ENCODE measurements around the gene ASB14. TPM values are rescaled to one million over a fixed set of nuclear protein-coding genes. Genes with fewer than 3 reads are reported as not detected.

ASB14 gene
- not detected in 5 replicates for total RNA-seq (2022; extraction: Qiagen RNA extraction)

DNA sequence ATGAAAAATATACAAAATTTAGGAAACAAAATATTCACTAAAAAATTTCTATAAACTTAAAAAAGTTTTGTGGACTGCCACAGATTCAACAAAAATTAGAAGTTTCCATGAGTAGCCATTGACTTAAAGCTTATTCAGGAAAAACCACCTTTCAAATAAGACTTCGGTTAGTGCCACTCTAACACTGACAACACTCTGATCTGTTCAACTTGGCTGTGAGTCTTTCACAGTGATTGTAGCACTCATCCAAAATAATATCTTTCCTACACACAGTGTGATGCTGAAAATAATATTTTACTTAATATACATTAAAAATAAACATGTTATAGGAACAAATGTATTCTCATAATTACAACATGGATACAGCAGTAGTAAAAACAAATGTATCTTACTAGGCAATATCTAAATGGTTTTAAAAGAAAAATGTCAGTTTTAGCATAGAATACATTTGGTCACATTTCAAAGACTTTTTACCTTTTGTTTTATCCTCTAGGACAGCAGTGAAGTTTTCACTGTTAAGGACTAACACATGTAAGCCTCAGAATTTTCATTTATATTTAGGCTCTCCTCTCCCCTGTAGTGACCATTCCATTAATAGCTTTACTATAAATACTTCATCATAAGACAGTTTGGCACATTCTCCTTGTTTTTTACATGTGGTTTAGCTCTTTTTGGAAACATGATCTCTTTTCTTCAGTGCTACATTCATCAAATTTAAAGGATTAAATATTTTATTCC, at the start of gene ASB14:
TSS of gene ASB14 (minus strand) at position 527 of the 738 bp plus-strand sequence. CDS start 652 bp downstream, outside the sequence.

GRCh38 chr3:57227204-57227929, 65.1 kb downstream of the ASB14 start, which contains the start of gene APPL1:
TSS of gene APPL1 (plus strand) at chr3:57227729. CDS start at chr3:57227884, 155 bp downstream.

Other genes with a start within 250 kb of the ASB14 start
- gene SPATA12, start 232.0 kb downstream of the ASB14 start, total RNA-seq (2022; extraction: Qiagen RNA extraction) = 0.36 to 0.62 TPM (median 0.37 TPM) in 5 replicates
- 0.54 to 1.4 TPM (median 1.1 TPM) in 5 replicates for gene IL17RD, start 127.3 kb downstream of the ASB14 start, total RNA-seq (2022; extraction: Qiagen RNA extraction)
- gene HESX1, start 92.7 kb downstream of the ASB14 start, total RNA-seq (2022; extraction: Qiagen RNA extraction) = 0.31 to 0.72 TPM (median 0.34 TPM) in 3 of 5 replicates, not detected in the others
- 12.9 to 21.1 TPM (median 17.6 TPM) in 5 replicates for gene APPL1, start 65.0 kb downstream of the ASB14 start, total RNA-seq (2022; extraction: Qiagen RNA extraction)